ENCODE data around the gene WAC.
"Not testable (repeated sequence)": the region's sequence is repeated elsewhere in the genome, so short reads cannot be mapped to it uniquely, and the experiment has no call there.

DNA sequence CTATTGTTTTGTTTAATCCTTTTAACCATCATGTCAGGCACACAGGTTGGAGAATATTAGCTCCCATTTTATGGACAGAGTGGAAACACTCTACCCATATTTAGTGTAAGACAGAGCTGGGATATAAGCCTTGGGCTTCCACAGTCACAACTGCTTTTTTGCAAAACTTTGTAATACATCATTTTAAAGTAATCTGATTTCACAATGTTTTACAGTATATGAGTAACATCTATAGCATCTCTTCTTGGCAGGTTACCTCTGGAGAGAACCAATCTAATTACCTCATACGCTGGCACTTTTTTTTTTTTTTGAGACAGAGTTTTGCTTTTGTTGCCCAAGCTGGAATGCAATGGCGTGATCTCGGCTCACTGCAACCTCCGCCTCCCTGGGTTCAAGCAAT lies 12.1 kb upstream of the WAC start:
- TF ChIP-seq, protein P1, sequence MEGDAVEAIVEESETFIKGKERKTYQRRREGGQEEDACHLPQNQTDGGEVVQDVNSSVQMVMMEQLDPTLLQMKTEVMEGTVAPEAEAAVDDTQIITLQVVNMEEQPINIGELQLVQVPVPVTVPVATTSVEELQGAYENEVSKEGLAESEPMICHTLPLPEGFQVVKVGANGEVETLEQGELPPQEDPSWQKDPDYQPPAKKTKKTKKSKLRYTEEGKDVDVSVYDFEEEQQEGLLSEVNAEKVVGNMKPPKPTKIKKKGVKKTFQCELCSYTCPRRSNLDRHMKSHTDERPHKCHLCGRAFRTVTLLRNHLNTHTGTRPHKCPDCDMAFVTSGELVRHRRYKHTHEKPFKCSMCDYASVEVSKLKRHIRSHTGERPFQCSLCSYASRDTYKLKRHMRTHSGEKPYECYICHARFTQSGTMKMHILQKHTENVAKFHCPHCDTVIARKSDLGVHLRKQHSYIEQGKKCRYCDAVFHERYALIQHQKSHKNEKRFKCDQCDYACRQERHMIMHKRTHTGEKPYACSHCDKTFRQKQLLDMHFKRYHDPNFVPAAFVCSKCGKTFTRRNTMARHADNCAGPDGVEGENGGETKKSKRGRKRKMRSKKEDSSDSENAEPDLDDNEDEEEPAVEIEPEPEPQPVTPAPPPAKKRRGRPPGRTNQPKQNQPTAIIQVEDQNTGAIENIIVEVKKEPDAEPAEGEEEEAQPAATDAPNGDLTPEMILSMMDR (IDR thresholded peaks at IDR 0.05) = not testable (repeated sequence)
- TF ChIP-seq EP300 (IDR thresholded peaks at IDR 0.05) = not testable (repeated sequence)
